Activated T-cell treated with anti-CD3 and anti-CD28 coated beads, Interleukin-2, amount 50 U/mL, for 72 hours (primary cell): ENCODE measurements around the gene USP34. TPM values are rescaled to one million over a fixed set of nuclear protein-coding genes. Genes with fewer than 3 reads are reported as not detected.
A peak's percentile ranks its signal among the peaks of the same experiment; 100 is the strongest.

Experiments
- ATAC-seq, 2 donors: fragments of 150-1000 bp; cut with Tn5 transposase; replicated peaks in 1 of 2; 2 replicates each; pipeline ENCODE4 v1.10.0; 2021; ENCODE audit warnings: moderate library complexity in 2 of 2, mild to moderate bottlenecking in 1 of 2
- DNase-seq, 2 donors: peaks; one replicate each; pipeline ENCODE4 v3.0.0; 2021 to 2022; ENCODE audit warnings: mixed read lengths in 1 of 2
- H3K27ac Mint-ChIP-seq: one replicate; pipeline ENCODE4 v1.8.0; 2022; ENCODE audit warnings: mild to moderate bottlenecking, moderate library complexity, mixed read lengths
- H3K27me3 Mint-ChIP-seq: one replicate; pipeline ENCODE4 v1.8.0; 2022; ENCODE audit warnings: low read depth, mixed read lengths
- H3K36me3 Mint-ChIP-seq, 2 donors: one replicate each; pipeline ENCODE4 v1.8.0; 2022; ENCODE audit warnings: mixed read lengths in 2 of 2, mild to moderate bottlenecking in 1 of 2; ENCODE audit not compliant: insufficient read depth in 2 of 2
- H3K4me1 Mint-ChIP-seq: one replicate; pipeline ENCODE4 v1.8.0; 2022; ENCODE audit warnings: low read depth, mixed read lengths
- H3K4me3 Mint-ChIP-seq, 2 donors: one replicate each; pipeline ENCODE4 v1.8.0; 2022; ENCODE audit warnings: mild to moderate bottlenecking in 2 of 2, mixed read lengths in 2 of 2, moderate library complexity in 2 of 2
- H3K9me3 Mint-ChIP-seq, 2 donors: one replicate each; pipeline ENCODE4 v1.8.0; 2022; ENCODE audit warnings: mixed read lengths in 2 of 2
- total RNA-seq, 2 donors: library from RNA; stranded (reverse); gene quantifications; one replicate each; pipeline ENCODE4 v1.2.3, GENCODE V29; 2022

The USP34 gene
- total RNA-seq, 2 donors from 2014 or later: 100.0 to 104 TPM

GRCh38 chr2:61371027-61371426 is 99.9 kb downstream of the USP34 start:
- H3K36me3 Mint-ChIP-seq: peaks cover 2 to 31% of the 10 kb centered on the region in 2 donors

GRCh38 chr2:61368687-61369665 is 101.9 kb downstream of the USP34 start:
- DNase-seq (peak; percentile 12 to 23), ATAC-seq (peak; percentile 46 to 79)
- H3K27ac Mint-ChIP-seq: peak overlapping the region; percentile 90
- H3K4me3 Mint-ChIP-seq: peak overlapping the region; percentile 18 to 67
- peaks cover 0 to 29% of the 10 kb centered on the region in 2 donors for H3K36me3 Mint-ChIP-seq
- H3K27me3 Mint-ChIP-seq: no peaks in the 10 kb centered on the region
- no peaks in the 10 kb centered on the region for H3K9me3 Mint-ChIP-seq
- peaks cover 48% of the 10 kb centered on the region for H3K4me1 Mint-ChIP-seq

More at GRCh38 chr2:61371027-61371426, 99.9 kb downstream of the USP34 start:
- DNase-seq (no peak), ATAC-seq (peak in 1 of 2 donors; percentile 21)
- Mint-ChIP-seq H3K27me3 (no peaks in the 10 kb centered on the region), H3K4me1 (peaks cover 39% of the 10 kb centered on the region), H3K9me3 (no peaks in the 10 kb centered on the region), H3K4me3 (no peak overlapping the region), H3K27ac (no peak overlapping the region)

GRCh38 chr2:61367177-61367576 is 103.7 kb downstream of the USP34 start:
- Mint-ChIP-seq H3K36me3 (peaks cover 6 to 27% of the 10 kb centered on the region in 2 donors), H3K4me3 (no peak overlapping the region), H3K9me3 (no peaks in the 10 kb centered on the region), H3K4me1 (peaks cover 48% of the 10 kb centered on the region), H3K27ac (no peak overlapping the region), H3K27me3 (no peaks in the 10 kb centered on the region)
- no peak for DNase-seq
- no peak for ATAC-seq

GRCh38 chr2:61363580-61363979 is 107.3 kb downstream of the USP34 start:
- Mint-ChIP-seq H3K9me3 (no peaks in the 10 kb centered on the region), H3K27me3 (no peaks in the 10 kb centered on the region), H3K4me1 (peaks cover 28% of the 10 kb centered on the region), H3K27ac (peak overlapping the region; percentile 6), H3K4me3 (no peak overlapping the region), H3K36me3 (peaks cover 6 to 20% of the 10 kb centered on the region in 2 donors)
- ATAC-seq (no peak), DNase-seq (no peak)

- H3K27me3 Mint-ChIP-seq: no peaks in the 10 kb centered on the region
- ATAC-seq: no peak
- H3K27ac Mint-ChIP-seq: no peak overlapping the region
- H3K4me1 Mint-ChIP-seq: peaks cover 21% of the 10 kb centered on the region
- no peak for DNase-seq
- peaks cover 6 to 17% of the 10 kb centered on the region in 2 donors for H3K36me3 Mint-ChIP-seq
- H3K9me3 Mint-ChIP-seq: no peaks in the 10 kb centered on the region
- H3K4me3 Mint-ChIP-seq: no peak overlapping the region
Observed at GRCh38 chr2:61362873-61363272, 108.0 kb downstream of the USP34 start.

- H3K27ac Mint-ChIP-seq: no peak overlapping the region
- H3K36me3 Mint-ChIP-seq: peaks cover 6 to 14% of the 10 kb centered on the region in 2 donors
- H3K9me3 Mint-ChIP-seq: no peaks in the 10 kb centered on the region
- H3K27me3 Mint-ChIP-seq: no peaks in the 10 kb centered on the region
- ATAC-seq: no peak
- H3K4me3 Mint-ChIP-seq: no peak overlapping the region
- no peak for DNase-seq
- H3K4me1 Mint-ChIP-seq: peaks cover 23% of the 10 kb centered on the region
Observed at GRCh38 chr2:61361068-61361467, 109.8 kb downstream of the USP34 start.

- Mint-ChIP-seq H3K4me3 (no peak overlapping the region), H3K27ac (no peak overlapping the region), H3K36me3 (peaks cover 10 to 20% of the 10 kb centered on the region in 2 donors), H3K4me1 (peaks cover 24% of the 10 kb centered on the region), H3K9me3 (peaks cover 0 to under 1% of the 10 kb centered on the region in 2 donors), H3K27me3 (no peaks in the 10 kb centered on the region)
- DNase-seq (no peak), ATAC-seq (no peak)
Observed at GRCh38 chr2:61359058-61359457, 111.8 kb downstream of the USP34 start.

- H3K36me3 Mint-ChIP-seq: peaks cover 15 to 26% of the 10 kb centered on the region in 2 donors
- no peaks in the 10 kb centered on the region for H3K27me3 Mint-ChIP-seq
- no peak overlapping the region for H3K4me3 Mint-ChIP-seq
Observed at GRCh38 chr2:61357681-61358080, 113.2 kb downstream of the USP34 start.

GRCh38 chr2:61356958-61357350 is 113.9 kb downstream of the USP34 start:
- no peak for DNase-seq
- Mint-ChIP-seq H3K4me1 (peaks cover 29% of the 10 kb centered on the region), H3K27me3 (no peaks in the 10 kb centered on the region), H3K36me3 (peaks cover 15 to 30% of the 10 kb centered on the region in 2 donors), H3K9me3 (peaks cover 1 to 7% of the 10 kb centered on the region in 2 donors), H3K4me3 (peak overlapping the region in 1 of 2 donors; percentile 5), H3K27ac (peak overlapping the region; percentile 43)
- ATAC-seq: no peak

More at GRCh38 chr2:61357681-61358080, 113.2 kb downstream of the USP34 start:
- DNase-seq (no peak), ATAC-seq (no peak)
- H3K27ac Mint-ChIP-seq: no peak overlapping the region
- H3K4me1 Mint-ChIP-seq: peaks cover 29% of the 10 kb centered on the region
- H3K9me3 Mint-ChIP-seq: peaks cover 1 to 7% of the 10 kb centered on the region in 2 donors

GRCh38 chr2:61356261-61356957 is 114.5 kb downstream of the USP34 start:
- Mint-ChIP-seq H3K4me1 (peaks cover 29% of the 10 kb centered on the region), H3K27ac (peak overlapping the region; percentile 43), H3K9me3 (peaks cover 1 to 7% of the 10 kb centered on the region in 2 donors), H3K36me3 (peaks cover 15 to 30% of the 10 kb centered on the region in 2 donors), H3K27me3 (no peaks in the 10 kb centered on the region), H3K4me3 (peak overlapping the region in 1 of 2 donors; percentile 22)
- no peak for DNase-seq
- ATAC-seq: peak in 1 of 2 donors; percentile 47

GRCh38 chr2:61354543-61355197 is 116.2 kb downstream of the USP34 start:
- Mint-ChIP-seq H3K27me3 (no peaks in the 10 kb centered on the region), H3K9me3 (peaks cover 1 to 7% of the 10 kb centered on the region in 2 donors), H3K36me3 (peaks cover 15 to 34% of the 10 kb centered on the region in 2 donors), H3K4me1 (peaks cover 29% of the 10 kb centered on the region), H3K4me3 (no peak overlapping the region), H3K27ac (peak overlapping the region; percentile 92)
- ATAC-seq: no peak
- no peak for DNase-seq

GRCh38 chr2:61353909-61354308 is 117.0 kb downstream of the USP34 start:
- Mint-ChIP-seq H3K9me3 (peaks cover 1 to 7% of the 10 kb centered on the region in 2 donors), H3K4me1 (peaks cover 29% of the 10 kb centered on the region), H3K27me3 (no peaks in the 10 kb centered on the region), H3K4me3 (no peak overlapping the region), H3K36me3 (peaks cover 15 to 34% of the 10 kb centered on the region in 2 donors), H3K27ac (peak overlapping the region; percentile 35)
- DNase-seq: no peak
- no peak for ATAC-seq
